ENCODE measurements around the gene IL22.

Gene IL22

DNA sequence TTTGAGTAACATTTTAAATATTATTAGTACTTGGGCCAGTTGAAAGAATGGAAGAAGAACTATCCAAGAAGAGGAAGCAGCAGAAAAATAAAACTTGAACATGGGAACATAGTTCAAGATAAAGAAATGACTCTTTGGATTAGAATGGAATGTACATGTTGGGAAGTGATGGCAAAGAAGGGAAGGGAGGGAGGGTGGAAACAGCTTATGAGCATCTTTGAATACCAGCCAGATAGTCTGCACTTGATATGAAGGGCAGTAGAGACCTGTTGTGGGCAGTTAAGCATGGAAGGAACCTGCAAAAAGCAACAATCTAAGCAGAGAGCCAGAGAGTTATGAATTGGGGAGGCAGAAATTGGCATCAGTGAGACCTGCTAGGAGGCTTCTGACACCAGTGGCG is 10.0 kb upstream of the IL22 start:
- DNase-seq = no peak

GRCh38 chr12:68261896-68262295 is 8.5 kb upstream of the IL22 start:
- no peak for DNase-seq

DNA sequence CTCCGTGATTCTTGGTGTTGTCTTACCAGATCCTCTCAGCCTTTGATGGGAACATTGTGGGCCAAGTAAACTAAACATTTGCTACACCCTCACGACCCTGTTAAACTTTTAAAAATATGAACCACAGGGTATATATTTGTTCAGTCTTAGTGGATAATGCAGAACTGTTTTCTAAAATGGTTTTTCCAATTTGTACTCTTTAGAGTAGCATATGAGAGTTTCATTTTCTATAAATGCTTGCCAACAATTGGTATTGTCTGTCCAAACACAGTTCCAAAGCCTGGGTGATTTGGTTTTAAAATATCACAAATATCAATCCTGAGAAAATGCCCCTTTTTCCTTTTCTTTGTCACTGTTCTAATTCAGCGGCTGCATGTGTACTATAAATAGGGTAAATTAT is 6.7 kb upstream of the IL22 start:
- DNase-seq = no peak

DNA sequence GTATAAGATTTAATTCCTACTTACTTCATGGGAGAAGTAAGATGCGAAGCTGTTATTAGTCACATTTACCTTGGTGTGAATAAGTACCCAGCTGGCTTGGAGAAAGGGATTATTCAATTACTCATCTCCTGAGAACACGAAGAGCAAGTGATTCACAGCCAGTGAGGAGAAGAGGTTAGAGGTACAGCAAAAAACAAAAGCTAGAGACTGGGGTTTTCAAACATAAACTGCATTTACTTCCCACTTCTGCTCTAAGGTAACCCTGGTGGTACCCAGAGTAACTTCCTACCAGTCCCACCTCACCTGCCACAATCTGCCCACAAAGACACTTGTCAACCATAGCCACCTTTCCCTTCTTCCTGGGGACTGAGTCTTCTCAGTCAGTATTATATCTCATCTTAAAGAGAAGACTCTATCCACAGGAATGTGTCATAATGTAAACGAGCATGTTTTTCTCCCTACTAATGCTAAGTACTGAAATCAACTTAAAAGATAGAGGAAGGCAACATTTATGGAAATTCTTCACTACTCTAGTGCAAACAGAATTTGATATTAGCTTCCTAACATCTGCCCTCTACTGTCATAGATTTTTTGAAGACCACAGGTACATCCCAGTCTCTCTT is 6.0 kb upstream of the IL22 start:
- DNase-seq = no peak

DNA sequence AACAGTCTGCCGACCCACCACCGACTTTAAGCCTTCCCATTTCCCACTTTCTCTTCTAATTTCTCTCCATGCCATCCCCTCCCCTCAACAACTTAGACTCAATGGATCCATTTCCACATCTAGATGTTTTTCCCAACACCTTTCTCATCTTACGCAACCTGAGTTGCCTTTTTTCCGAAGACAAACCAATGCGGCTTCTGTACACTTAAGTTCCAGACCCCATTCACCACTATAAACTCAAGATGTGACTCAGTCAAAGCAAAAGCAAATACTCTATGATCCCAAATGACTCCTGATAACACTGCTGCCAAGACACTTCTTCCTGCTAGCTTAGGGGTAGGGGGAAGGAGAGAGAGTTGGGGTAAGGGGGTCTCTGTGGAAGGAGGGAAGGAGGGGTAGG is 1.3 kb downstream of the IL22 start:
- DNase-seq = no peak

DNA sequence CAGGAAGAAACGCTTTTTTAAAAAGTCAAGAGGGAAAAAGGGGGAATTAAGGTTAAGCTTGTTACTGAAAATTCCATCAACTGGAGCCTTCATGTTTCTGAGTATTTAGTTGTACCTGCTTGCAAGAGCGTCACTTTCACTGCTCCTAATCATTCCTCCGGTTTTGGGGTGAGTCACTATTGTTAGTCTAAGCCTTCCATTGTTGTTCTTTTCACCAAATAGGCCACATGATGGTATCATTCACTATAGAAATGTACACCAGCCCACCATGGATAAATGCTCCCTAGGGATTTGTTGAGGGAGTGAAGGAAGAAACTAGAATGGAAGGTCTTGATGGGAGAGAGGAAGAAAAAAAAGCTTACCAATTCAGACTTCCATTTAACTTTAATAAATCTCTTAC is 3.0 kb downstream of the IL22 start:
- DNase-seq = no peak

DNA sequence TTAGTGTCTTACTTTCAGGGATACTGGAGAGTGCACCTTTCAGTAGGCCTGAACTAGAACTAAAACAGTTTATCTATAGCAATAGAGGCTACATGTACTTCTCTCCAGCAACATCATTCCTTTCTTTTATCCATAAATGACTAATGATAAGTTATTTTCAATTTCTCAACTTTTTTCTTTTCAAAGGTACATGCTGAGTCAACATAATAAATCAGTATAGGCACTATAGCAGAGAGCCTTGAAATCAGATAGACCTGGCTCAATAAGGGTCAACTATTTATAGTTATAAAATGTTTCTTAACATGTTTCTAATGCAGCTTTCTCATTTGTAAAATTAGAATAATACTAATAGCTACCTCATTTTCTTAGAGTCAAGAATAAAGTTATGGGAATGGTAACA is 5.6 kb downstream of the IL22 start:
- no peak for DNase-seq

- DNase-seq = no peak
These were observed 7.1 kb downstream of the IL22 start for GRCh38 chr12:68246350-68246749.

- DNase-seq = no peak
These were observed 8.0 kb downstream of the IL22 start for GRCh38 chr12:68245180-68246021.

- no peak for DNase-seq
These were observed 10.6 kb downstream of the IL22 start for GRCh38 chr12:68242777-68243176.

- peak; percentile 60 to 74 (median 72) for DNase-seq
These were observed 12.4 kb downstream of the IL22 start for GRCh38 chr12:68240975-68241374.

- peak; percentile 24 to 36 (median 26) for DNase-seq
These were observed 13.3 kb downstream of the IL22 start for GRCh38 chr12:68240079-68240478.

DNA sequence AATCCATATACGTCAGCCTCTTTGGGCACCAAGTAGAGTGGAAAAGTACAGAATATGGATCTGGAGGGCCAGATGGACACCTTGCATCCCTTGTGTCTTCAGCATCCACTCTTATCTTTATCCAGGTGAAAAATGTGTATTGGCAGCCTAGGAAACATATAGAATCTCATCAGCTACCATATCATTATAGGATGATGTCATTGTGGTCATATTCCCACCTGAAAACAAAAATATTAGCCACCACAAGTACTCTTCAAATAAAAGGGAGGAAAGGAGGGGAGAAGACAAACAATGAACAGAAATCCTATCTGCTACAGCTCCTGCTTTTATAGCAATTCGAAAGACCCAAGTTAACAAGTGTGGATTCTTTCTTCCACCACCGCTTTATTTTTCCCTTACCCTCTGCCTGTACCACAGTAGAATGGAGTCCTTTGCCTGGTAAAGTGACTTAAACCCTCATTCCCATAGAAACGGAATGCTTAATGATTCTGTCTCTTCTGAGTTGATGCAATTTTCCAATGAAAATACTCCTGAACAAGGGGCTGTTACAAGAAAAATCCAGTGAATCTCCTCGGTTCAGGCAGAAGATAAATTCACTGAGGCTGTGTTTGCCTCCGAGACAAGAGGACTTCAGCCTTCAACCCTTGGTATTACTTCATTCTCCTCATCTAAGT is 14.0 kb downstream of the IL22 start:
- no peak for DNase-seq

GRCh38 chr12:68237619-68238018 is 15.8 kb downstream of the IL22 start:
- DNase-seq = no peak

GRCh38 chr12:68237078-68237477 is 16.3 kb downstream of the IL22 start:
- peak; percentile 42 to 65 (median 52) for DNase-seq

- peak; percentile 27 to 56 (median 33) for DNase-seq
These were observed 16.9 kb downstream of the IL22 start for GRCh38 chr12:68236421-68237059.

DNA sequence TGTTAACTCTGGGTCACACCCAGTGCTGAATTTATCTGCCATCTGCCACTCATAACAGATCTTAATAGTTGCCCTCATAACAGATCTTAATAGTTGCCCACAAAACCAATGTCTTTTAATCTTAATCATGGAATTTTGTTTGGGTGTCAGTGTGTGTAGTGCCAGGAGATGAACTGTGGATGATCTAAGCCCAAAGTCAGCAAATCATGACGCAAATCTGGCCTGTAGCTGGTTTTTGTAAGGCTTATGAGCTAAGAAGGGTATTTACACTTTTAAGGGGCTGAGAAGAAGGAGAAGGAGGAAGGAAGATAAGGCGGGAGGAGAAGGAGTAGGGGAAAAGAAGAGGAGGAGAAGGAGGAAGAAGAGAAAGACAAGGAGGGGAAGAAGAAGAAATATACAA is 17.8 kb downstream of the IL22 start:
- DNase-seq = peak; percentile 14 to 33 (median 14)

GRCh38 chr12:68234140-68234539 is 19.3 kb downstream of the IL22 start:
- DNase-seq = no peak

DNA sequence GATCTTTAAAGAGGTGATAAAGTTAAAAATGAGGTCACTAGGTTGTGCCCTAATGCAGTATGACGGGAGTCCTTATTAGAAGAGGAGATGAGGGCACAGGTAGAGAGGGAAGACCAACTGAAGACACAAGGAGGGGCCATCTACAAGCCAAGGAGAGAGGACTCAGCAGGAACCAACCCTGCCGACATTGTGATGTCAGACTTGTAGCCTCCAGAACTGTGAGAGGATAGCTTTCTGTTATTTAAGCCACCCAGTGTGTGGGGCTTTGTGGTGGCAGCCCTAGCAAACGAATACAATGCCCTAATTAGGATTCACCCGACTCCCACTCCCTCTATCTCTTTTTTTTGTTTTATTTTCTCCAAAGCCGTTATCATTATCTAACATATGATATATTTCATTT is 19.9 kb downstream of the IL22 start:
- no peak for DNase-seq

DNA sequence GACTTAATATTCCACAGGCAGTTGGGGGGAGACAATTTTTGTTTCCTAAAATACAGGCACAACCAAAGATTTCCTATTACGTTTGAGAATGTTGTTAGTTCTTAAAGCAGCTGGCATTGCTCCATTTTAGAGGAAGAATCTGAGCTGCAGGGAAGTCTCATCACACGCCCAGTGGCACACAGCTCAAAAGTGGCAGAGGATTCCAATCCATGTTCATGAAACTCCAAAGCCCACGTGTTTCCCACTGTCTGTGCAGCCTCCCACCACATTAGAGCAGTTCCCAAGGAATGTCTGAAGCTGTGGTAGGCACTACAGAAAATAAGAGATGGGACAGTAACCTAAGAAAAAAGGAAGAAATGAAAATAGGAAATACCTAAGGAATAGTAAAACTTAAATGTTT is 21.7 kb downstream of the IL22 start:
- DNase-seq = no peak

- no peak for DNase-seq
These were observed 22.2 kb downstream of the IL22 start for GRCh38 chr12:68231229-68231628.

- no peak for DNase-seq
These were observed 23.4 kb downstream of the IL22 start for GRCh38 chr12:68229956-68230355.

DNA sequence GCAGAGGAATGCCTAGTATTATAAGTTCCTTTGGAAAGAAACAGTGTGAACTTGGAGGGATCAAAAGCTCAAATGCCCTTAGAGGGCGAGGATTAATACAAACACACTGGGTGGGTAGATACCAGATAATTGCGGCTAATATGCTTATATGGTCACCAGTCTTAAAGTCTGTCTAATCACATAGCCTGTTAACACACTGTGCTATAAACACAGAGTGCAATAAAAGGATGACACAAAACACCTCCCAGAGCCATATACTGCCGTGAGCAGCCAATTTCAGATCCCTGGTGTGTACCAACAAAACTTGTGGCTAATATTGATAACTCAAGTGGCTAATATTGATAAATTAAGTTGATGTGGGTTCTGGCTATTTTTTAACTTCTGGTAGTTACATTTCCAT is 26.0 kb downstream of the IL22 start:
- DNase-seq = no peak
